GM18868 (cell line): ENCODE data around the gene SYNE1.
"Not testable (repeated sequence)": the region's sequence is repeated elsewhere in the genome, so short reads cannot be mapped to it uniquely, and the experiment has no call there.

ENCODE experiments used
- ATAC-seq: cut with Tn5 transposase; IDR thresholded peaks from one replicate; pipeline ENCODE4 v1.9.1; 2021; ENCODE audit warnings: mild to moderate bottlenecking, moderate library complexity; ENCODE audit not compliant: unreplicated experiment

SYNE1 gene

GRCh38 chr6:152637296-152638047, at the start of gene SYNE1:
Gene SYNE1 (minus strand): TSS chr6:152637362. CDS start chr6:152628331, 9,031 bp downstream.
- ATAC-seq, result no peak

- no peak for ATAC-seq
Observed at GRCh38 chr6:152685819-152686218, 48.7 kb upstream of the SYNE1 start.

GRCh38 chr6:152682935-152683334, 45.8 kb upstream of the SYNE1 start:
- not testable (repeated sequence) for ATAC-seq

GRCh38 chr6:152682141-152682540, 45.0 kb upstream of the SYNE1 start:
- ATAC-seq, result no peak

- no peak for ATAC-seq
Observed at GRCh38 chr6:152680879-152681517, 43.8 kb upstream of the SYNE1 start.

- ATAC-seq, result no peak
Observed at GRCh38 chr6:152680151-152680550, 43.0 kb upstream of the SYNE1 start.

GRCh38 chr6:152673236-152673635, 36.1 kb upstream of the SYNE1 start:
- no peak for ATAC-seq

GRCh38 chr6:152671171-152671570, 34.0 kb upstream of the SYNE1 start:
- no peak for ATAC-seq

GRCh38 chr6:152669895-152670294, 32.7 kb upstream of the SYNE1 start:
- ATAC-seq, result peak; percentile 70

GRCh38 chr6:152661776-152662175, 24.6 kb upstream of the SYNE1 start:
- no peak for ATAC-seq

- no peak for ATAC-seq
Observed at GRCh38 chr6:152651986-152652385, 14.8 kb upstream of the SYNE1 start.

GRCh38 chr6:152648105-152648504, 10.9 kb upstream of the SYNE1 start:
- ATAC-seq, result no peak

- ATAC-seq, result not testable (repeated sequence)
Observed at GRCh38 chr6:152646732-152647131, 9.6 kb upstream of the SYNE1 start.

- peak; percentile 96 for ATAC-seq
Observed at GRCh38 chr6:152642578-152643375, 5.6 kb upstream of the SYNE1 start.

- ATAC-seq, result peak; percentile 55
Observed at GRCh38 chr6:152636609-152637295, 410 bp downstream of the SYNE1 start.

GRCh38 chr6:152636021-152636608, 1.0 kb downstream of the SYNE1 start:
- ATAC-seq, result peak; percentile 55

- peak; percentile 42 for ATAC-seq
Observed at GRCh38 chr6:152634773-152635172, 2.4 kb downstream of the SYNE1 start.

- no peak for ATAC-seq
Observed at GRCh38 chr6:152632121-152632782, 4.9 kb downstream of the SYNE1 start.

- no peak for ATAC-seq
Observed at GRCh38 chr6:152631376-152631775, 5.8 kb downstream of the SYNE1 start.

GRCh38 chr6:152630832-152631231, 6.3 kb downstream of the SYNE1 start:
- no peak for ATAC-seq
